Stomach smooth muscle (tissue), 2 donors: ENCODE data around the gene XCR1.
"Not testable (repeated sequence)": the region's sequence is repeated elsewhere in the genome, so short reads cannot be mapped to it uniquely, and the experiment has no call there.

Experiments
- H3K27ac ChIP-seq: one replicate; pipeline ENCODE4 v1.7.0; 2013; ENCODE audit warnings: mild to moderate bottlenecking, low read length, inconsistent platforms
- H3K27me3 ChIP-seq, 2 donors: one replicate each; pipeline ENCODE4 v1.7.0; 2013; ENCODE audit warnings: low read length in 2 of 2; ENCODE audit not compliant: insufficient read depth in 2 of 2, control insufficient read depth in 1 of 2
- H3K36me3 ChIP-seq, 2 donors: one replicate each; pipeline ENCODE4 v1.7.0; 2013; ENCODE audit warnings: low read length in 2 of 2; ENCODE audit not compliant: control insufficient read depth in 2 of 2, insufficient read depth in 2 of 2
- H3K4me1 ChIP-seq: one replicate; pipeline ENCODE4 v1.7.0; 2013; ENCODE audit warnings: low read length; ENCODE audit not compliant: control insufficient read depth, insufficient read depth
- H3K4me3 ChIP-seq, 2 donors: one replicate each; pipeline ENCODE4 v1.7.0; 2013; ENCODE audit warnings: low read length in 2 of 2
- H3K9ac ChIP-seq, 2 donors: one replicate each; pipeline ENCODE4 v1.7.0; 2013; ENCODE audit warnings: low read length in 2 of 2, mild to moderate bottlenecking in 1 of 2
- H3K9me3 ChIP-seq, 2 donors: one replicate each; pipeline ENCODE4 v1.7.0; 2013; ENCODE audit warnings: low read length in 2 of 2; ENCODE audit not compliant: control insufficient read depth in 2 of 2
- donor health status: healthy.
- donor health status: Pancreatic carcinoma.

XCR1 gene

DNA sequence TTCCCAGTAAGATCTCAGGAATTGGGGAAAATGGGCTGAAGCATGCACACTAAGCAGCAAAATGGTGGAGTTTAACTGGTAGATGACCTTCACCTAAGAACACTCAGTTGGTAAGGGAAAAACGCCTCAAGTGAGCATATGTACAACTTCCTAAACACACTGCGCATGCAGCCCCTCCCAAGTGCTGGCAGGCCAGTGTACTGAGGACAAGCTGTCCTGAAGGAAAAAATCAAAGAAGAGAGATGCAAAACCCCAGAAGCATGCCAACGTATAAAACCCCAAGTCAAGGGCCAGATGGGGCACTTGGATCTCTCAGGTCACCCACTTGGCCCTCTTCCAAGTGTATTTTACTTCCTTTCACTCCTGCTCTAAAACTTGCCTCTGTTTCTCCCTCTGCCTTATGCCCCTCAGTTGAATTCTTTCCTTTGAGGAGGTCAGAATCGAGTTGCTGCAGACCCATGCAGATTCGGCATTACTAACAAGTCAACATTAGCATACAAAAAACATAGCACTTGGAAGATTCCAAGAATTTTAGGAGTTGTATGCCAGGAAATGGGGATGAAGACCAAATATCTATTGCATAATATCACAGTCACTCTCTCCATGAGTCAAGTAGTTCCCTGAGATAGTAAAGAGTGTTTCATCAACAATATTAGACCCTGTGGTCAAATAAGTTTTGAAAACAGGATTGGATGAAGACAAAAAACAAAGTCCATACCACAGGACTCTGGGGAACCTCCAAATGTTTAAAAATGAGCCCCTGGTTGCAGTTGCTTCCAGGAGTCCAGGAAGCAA, 20.8 kb downstream of the XCR1 start:
- Histone ChIP-seq H3K36me3 (no peaks in the 10 kb centered on the region), H3K9me3 (no peaks in the 10 kb centered on the region), H3K27me3 (no peaks in the 10 kb centered on the region), H3K27ac (no peak overlapping the region), H3K4me3 (no peak overlapping the region), H3K9ac (no peak overlapping the region), H3K4me1 (peaks cover 9% of the 10 kb centered on the region)

DNA sequence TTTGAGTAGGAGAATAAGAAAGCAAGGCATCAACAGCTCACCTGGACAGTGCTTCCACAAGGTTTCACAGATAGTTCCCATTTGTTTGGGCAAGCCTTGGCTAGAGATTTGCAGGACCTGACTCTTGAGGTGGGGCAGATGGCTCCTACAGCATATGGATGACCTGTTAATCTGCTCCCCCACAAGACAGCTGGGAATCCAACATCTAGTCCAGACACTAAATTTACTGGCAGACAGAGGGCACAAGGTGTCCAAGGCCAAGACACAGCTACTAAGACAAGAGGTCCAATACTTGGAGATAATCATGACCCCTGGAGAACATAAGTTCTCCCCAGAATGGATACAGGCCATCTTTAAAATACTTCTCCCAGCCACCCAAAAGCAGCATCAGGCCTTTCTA, 23.6 kb downstream of the XCR1 start:
- not testable (repeated sequence) for H3K27ac ChIP-seq, H3K4me1 ChIP-seq, H3K9ac ChIP-seq, H3K4me3 ChIP-seq, H3K36me3 ChIP-seq, H3K9me3 ChIP-seq, H3K27me3 ChIP-seq

DNA sequence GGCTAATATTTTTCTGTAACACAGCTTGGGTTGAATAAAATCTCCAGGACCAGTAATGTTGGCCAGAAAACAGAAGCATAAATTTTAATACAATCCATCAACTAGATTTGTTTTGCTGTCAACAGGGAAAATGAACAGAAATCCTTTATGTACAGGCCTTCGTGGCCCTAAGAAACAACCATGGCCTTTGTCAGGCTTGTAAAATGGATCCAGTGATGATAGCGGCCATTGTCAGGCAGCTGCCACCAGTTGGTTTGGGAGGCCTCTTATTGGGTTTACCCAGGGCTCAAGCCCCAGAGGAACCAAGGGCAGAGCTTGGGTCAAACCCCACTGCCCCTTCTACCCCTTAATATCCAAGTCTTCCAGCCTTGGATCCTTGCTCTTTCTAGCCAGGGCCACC, 26.1 kb downstream of the XCR1 start:
- no peak overlapping the region for H3K27ac ChIP-seq
- peaks cover 5% of the 10 kb centered on the region for H3K4me1 ChIP-seq
- H3K36me3 ChIP-seq = no peaks in the 10 kb centered on the region
- H3K9me3 ChIP-seq = no peaks in the 10 kb centered on the region
- no peak overlapping the region for H3K9ac ChIP-seq
- H3K27me3 ChIP-seq = no peaks in the 10 kb centered on the region
- no peak overlapping the region for H3K4me3 ChIP-seq

DNA sequence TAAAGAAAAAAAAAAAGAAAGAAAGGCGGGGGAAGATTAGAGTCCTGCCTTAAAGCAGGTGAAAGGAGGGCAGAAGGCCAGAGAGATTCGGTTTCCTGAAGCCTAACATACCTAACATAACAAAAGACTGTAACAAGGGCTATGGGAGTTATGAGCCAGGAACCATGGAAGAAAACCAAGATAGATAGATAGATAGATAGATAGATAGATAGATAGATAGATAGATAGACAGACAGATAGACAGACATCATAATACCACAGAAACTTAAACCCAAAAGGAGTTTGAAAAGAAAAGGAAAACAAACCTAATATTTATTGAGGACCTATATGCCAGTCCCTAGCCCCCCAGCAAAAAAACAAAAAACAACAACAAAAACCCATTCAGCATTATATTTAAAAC, 29.3 kb downstream of the XCR1 start:
- H3K9ac ChIP-seq = no peak overlapping the region
- no peaks in the 10 kb centered on the region for H3K9me3 ChIP-seq
- no peak overlapping the region for H3K27ac ChIP-seq
- no peaks in the 10 kb centered on the region for H3K36me3 ChIP-seq
- H3K27me3 ChIP-seq = no peaks in the 10 kb centered on the region
- H3K4me3 ChIP-seq = no peak overlapping the region
- H3K4me1 ChIP-seq = peaks cover 20% of the 10 kb centered on the region

DNA sequence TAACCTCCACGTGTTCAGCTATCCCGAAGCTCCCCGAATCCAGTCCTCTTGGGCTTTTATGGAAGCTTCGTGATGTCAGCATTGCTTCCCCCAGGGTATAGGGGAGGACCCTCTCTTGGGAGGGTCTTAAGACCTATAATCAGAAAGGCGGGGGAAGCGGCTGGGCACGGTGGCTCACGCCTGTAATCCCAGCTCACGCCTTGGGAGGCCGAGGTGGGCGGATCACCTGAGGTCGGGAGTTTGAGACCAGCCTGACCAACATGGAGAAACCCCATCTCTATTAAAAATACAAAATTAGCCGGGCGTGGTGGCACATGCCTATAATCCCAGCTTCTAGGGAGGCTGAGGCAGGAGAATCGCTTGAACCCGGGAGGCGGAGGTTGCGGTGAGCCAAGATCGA, 29.8 kb downstream of the XCR1 start:
- not testable (repeated sequence) for H3K9me3 ChIP-seq, H3K4me3 ChIP-seq, H3K36me3 ChIP-seq, H3K27me3 ChIP-seq, H3K9ac ChIP-seq, H3K27ac ChIP-seq
- H3K4me1 ChIP-seq = peaks cover 25% of the 10 kb centered on the region

DNA sequence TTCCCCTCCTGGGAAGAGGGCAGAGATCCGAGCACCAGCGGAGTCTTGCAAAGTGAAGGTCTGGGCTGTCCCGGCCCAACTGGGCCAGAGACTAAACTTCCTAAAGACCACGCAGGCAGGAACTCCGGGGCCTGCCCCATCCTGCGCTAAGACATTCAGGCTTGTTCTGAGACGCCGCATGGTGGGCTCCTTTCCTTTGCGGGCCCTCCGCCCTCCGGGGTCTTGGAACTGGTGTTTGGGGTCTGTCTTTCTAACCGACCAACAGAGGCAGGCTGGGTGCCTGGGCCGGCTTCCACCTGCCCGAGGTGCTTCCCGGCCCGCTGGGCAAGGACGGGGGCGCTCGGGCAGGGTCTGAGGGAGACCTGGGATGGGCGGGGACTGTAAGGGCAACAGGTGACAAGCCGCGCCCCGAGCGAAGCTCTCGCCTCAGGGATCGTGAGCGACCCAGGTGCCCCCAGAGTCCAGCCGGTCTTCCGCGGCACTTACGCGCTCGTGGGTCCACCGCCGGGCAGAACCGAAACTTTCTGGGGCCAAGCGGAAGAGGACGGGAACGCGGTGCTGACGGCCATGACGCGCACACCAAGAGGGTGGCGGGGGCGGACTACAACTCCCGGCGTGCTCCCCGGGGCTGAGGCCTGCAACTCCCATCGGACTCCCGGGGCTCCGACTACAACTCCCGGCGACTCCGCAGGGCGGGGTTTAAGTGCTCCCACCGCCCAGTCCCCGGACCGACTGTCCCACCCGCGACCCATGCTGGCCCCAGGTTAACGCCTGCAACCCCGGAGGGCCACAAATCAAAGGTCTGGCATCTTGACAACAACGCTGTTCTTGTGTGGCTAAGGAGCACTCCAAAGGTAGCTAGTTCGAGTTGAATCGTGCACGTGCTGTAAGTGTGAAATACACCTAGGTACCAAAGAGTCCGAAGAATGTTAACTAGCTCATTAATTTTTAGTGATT, 31.8 kb downstream of the XCR1 start, which contains the start of gene FYCO1:
FYCO1 (minus strand) TSS at position 589 of the 957 bp plus-strand sequence. CDS start 10,914 bp downstream, outside the sequence.
- Histone ChIP-seq H3K4me3 (peak within 1 kb of the TSS; percentile 91), H3K27ac (peak within 1 kb of the TSS; percentile 93), H3K27me3 (no peaks in the 10 kb centered on the region), H3K4me1 (peaks cover 41% of the 10 kb centered on the region), H3K36me3 (no peaks in the 10 kb centered on the region), H3K9me3 (no peaks in the 10 kb centered on the region), H3K9ac (peak within 1 kb of the TSS; percentile 91 to 98)

DNA sequence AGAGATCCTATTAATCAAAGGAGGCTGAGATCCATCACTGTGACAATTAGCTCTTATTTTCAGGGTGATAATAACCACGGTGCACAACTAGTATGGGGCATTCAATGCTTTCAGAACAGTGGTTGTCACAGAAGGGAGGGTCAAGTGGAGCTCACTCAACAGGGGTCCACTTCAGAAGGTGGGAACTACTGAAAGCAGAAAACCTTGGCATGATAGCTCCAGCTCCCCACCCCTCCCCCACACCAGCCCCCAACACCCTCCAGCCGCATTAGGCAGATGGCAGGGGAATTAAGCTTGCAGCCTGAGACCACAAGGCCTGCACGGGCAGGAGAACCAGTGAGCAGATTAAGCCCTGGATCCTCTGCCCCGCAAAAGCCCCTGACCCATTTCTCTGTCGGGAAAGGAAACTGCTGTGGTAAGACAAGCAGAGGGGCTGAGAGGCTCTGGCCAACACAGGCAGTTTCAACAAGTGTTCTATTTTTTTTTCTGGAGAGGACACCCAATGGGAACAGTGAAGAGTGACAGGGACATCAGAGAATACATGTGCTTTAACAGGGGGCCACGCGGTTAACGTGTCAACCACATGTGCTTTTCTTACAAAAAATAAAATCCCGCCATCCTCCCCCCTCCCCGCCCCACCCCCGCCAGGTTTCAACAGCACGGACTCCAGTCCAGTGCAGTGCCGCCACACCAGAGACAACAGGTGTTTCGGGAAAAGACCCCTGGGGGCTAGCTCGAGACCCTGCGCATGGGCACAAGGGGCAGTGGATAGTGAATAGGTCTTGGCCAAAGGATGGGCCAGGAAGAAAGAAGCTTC, 32.7 kb downstream of the XCR1 start:
- Histone ChIP-seq H3K4me3 (peak overlapping the region; percentile 91), H3K27me3 (no peaks in the 10 kb centered on the region), H3K36me3 (no peaks in the 10 kb centered on the region), H3K4me1 (peaks cover 49% of the 10 kb centered on the region), H3K9me3 (no peaks in the 10 kb centered on the region), H3K9ac (peak overlapping the region; percentile 91 to 98), H3K27ac (peak overlapping the region; percentile 93)

DNA sequence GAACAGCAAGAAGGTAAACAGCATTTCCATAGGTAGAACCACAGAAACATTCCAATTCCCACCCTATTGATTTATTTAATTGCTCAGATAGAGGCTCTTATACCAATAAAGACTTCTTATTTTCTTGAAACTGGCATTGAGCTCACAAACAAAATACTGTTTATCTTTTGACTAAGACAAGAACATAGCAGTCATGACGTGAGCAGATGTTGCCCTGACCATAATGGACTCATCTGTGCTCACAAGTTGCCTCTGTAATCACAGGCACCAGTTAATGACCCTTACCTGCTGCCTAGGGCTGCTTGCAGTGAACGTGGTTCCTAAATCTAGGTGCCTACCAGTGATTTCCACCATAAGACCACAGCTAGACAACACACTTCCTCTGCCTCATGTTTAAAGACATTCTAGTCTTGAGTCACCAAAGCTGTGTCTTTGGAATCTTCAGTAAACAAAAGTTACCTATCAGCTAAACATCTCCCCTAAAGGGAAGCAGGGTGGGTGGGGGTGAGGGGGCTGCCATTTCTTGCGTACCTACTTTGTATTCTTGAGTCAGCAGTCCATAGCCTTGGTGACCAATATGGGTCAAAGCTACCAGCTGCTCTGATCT, 33.8 kb downstream of the XCR1 start:
- Histone ChIP-seq H3K9ac (no peak overlapping the region), H3K36me3 (no peaks in the 10 kb centered on the region), H3K27me3 (no peaks in the 10 kb centered on the region), H3K4me3 (no peak overlapping the region), H3K27ac (peak overlapping the region; percentile 67), H3K4me1 (peaks cover 60% of the 10 kb centered on the region), H3K9me3 (no peaks in the 10 kb centered on the region)

DNA sequence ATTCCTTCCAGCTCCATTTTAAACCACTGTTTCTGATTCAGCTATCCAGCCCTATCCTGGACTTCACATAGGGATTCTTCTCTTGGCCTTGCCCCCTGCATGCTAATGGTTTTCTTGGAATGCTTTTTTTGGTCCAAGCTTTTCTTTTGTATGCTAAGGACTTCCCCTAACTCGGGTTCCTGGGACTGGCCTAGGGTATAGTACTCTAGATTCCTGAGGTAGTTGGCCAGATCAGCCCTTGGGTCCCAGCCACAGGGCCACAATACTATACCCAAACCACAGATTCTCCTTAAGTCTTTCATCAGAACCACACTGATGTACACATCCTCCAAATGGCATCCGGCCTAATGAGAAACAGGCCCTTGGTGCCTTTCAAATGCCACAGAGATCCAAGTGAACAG, 34.5 kb downstream of the XCR1 start:
- Histone ChIP-seq H3K36me3 (no peaks in the 10 kb centered on the region), H3K27ac (peak overlapping the region; percentile 67), H3K4me1 (peaks cover 67% of the 10 kb centered on the region), H3K4me3 (peak overlapping the region in 1 of 2 donors; percentile 35), H3K27me3 (no peaks in the 10 kb centered on the region), H3K9me3 (no peaks in the 10 kb centered on the region), H3K9ac (no peak overlapping the region)

DNA sequence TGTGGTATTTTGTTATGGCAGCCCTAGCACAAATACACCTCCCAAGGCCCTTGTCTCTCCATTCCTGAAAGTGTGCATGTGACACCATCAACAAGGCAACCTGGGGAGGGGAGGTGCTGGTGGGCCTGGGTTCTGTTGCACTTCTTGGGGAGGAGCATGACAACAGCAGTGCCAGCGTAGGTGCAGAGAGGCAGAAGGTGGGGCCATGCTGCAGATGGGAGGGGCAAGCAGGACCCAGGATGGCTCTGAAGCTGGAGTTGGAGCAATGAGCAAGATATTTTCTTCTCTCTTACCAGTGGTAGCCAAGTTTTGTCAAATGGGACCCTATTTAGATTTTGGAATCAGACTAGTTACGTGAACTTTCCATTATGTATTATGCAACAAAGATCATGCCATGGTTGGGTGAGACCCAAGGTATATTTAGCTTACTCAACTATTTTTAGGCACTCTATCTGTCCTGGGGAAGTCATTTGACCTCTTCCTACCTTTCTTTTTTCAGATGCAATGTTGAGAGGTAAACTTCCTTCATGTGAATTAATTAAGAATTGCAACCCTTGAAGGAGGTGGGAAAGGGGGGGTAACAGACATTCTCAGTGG, 35.1 kb downstream of the XCR1 start:
- no peak overlapping the region for H3K9ac ChIP-seq
- no peaks in the 10 kb centered on the region for H3K9me3 ChIP-seq
- H3K4me1 ChIP-seq = peaks cover 73% of the 10 kb centered on the region
- H3K36me3 ChIP-seq = no peaks in the 10 kb centered on the region
- peak overlapping the region in 1 of 2 donors; percentile 44 for H3K4me3 ChIP-seq
- peak overlapping the region; percentile 67 for H3K27ac ChIP-seq
- no peaks in the 10 kb centered on the region for H3K27me3 ChIP-seq
